ENCODE measurements around the gene KRTAP23-1.

GRCh38 chr21:30337772-30338171, 10.6 kb downstream of the KRTAP23-1 start:
- TF ChIP-seq EZH2 (IDR thresholded peaks at IDR 0.05; ENCODE audit: borderline replicate concordance, insufficient read depth, low read length, poor library complexity, severe bottlenecking) (no peak), CTCF (IDR thresholded peaks at IDR 0.05; ENCODE audit: poor library complexity, severe bottlenecking) (no peak), REST (IDR thresholded peaks at IDR 0.05; ENCODE audit: borderline replicate concordance) (no peak), POLR2AphosphoS5 (IDR thresholded peaks at IDR 0.05) (no peak), TAF1 (IDR thresholded peaks at IDR 0.05; ENCODE audit: low read depth) (no peak), MXI1 (conservative IDR thresholded peaks at IDR 0.05; ENCODE audit: poor library complexity, severe bottlenecking) (no peak)
